Stimulated activated CD4-positive, alpha-beta T cell treated with anti-CD3 and anti-CD28 coated beads, Interleukin-4, amount 100 ng/mL, for 48 hours (primary cell): Measurements from ENCODE around the gene SLC25A41.

Experiments used
- DNase-seq, 2 donors: peaks; one replicate each; pipeline ENCODE4 v3.0.0-alpha.2; 2020; ENCODE audit warnings: low read depth in 2 of 2

SLC25A41 gene

DNA sequence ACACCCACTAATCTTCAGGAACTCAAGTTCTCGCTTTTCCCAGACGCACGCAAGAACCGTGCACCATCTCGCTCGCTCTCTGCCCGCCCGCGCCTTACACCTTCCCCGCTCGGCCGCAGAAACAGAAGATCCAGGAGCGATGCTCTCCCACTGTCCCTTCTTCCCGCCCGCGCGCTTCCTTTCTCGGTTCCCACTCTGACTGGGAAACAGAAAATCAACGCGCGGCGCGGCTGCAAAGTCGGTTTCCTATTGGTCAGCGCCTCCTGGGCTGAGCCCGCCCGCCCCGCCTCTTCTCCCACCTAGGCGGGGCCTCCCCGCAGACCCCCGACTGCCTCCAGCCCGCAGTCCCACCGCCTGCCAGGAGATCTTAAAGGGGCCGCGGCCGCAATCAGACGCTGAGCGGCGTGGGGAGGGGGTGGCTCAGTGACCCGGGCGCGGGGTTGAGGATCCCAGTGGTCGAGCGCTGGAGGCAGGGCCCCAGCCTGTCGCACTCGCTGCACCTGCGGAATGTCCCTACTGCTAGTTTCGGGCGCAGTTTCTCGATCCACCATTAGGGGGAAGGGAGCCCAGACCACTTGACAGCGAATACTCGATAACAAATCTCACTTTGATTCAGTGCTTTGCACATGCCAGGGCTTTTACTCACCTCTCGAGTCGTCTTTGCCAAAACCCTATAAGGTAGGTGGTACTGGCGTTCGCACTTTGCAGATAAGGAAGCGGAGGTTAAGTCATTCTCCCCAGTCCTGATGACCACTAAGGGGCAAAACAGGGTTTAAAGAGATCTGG is 26.7 kb upstream of the SLC25A41 start:
- peak; percentile 97 to 98 for DNase-seq

DNA sequence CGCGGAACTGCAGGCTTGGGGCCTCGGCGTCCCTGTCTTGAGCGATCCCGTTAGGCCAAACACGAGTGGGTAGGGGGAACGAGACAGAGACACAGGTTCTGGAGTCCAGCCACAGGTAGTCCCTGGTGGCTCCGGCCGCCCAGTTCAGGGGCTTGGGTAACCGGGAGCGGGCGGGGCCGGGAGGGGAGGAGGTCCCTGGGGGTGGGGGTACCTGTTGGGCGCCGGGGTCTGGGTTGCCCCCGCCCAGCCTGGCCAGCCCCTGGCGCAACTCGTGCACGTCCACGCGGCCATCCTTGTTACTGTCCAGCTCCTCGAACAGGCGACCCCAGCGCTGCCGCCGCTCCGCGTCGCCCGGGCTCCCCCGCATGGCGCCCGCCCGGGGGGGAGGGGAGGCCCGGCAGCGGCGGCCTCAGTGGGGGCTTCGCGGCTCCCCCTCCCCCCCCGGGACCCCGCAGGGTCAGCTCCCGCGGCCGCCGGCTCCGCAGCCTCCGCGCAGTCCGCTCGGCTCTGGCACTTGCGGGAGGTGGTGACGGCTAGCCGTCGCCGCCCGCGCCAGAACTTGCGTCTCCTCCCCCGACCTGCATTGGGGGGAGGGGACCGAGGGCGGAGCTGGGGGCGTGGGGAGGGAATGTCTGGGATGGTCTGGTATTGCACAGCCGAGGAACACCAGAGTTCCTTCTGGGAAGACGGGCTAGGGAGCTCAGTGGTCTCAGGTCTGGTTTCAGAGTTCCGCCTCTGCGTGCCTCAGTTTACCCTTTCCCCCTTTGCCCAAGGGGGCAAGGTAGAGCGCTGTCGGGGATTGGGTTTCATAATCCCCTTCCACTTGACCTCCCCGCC is 25.9 kb upstream of the SLC25A41 start, which contains the start of gene SLC25A23:
TSS of gene SLC25A23 (minus strand) at position 531 of the 837 bp plus-strand sequence. CDS start at position 367, 164 bp downstream.
- DNase-seq: peak; percentile 51 to 64

DNA sequence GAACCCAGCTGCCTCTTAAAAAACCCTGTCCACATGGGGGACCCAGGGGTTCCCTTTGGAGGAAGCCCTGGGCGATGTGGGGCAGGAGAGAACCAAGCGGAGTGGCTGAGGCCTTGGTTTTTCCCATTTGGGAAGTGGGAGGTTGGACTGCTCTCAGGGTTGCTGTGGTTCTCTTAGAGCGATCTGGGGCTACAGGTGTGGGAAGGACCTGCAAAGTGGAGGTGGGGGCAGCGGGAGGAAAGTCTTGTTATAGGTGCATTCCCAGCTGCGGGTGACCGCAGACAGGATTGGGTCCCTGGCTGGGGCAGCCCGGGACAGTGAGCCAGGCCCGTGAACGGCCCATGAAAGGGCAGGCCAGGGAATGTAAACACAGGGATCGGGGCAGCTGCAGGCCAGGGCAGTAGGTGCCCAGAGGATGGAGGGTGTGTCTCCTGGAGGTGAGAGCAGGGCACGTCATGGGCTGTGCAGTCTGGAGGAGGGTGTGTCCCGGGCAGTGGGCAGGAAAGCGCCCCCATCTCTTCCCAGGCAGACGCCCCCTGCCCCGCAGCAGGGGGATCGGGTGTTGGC is 25.2 kb upstream of the SLC25A41 start:
- DNase-seq: no peak

DNA sequence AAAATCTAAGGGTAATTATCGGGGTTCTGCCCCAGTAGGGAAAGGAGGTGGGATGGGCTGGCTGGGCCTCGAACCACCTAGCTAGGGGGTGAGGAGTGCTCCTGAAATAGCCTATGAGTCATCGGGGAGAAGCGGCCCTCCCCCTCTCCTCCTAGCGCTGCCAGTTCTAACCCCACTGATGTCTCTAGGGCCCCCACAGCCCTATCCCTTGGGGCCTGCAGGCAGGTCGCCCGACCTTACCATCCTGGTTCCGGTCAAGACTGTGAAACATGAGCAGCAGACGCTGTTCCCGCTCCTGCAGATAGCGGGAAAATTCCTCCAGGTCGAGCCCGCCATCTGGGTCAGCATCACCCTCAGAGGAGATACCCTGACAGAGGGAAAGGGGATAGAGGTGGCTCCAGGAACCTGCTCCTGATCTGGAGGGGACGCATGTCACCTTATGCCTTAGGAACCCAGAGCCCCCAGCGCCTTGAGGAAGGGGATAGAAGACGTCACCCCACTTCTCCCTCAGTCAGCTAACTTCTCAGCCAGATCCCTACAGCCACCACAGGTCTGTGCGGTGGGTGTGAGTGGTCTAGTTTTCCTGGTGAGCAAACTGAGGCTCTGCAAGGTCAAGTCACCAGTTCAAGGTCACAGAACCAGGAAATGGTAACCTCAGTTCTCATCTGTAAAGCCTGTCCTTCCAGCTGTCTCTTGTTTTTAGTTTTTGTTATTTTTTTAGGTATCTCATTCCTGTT is 24.6 kb upstream of the SLC25A41 start:
- DNase-seq: no peak

DNA sequence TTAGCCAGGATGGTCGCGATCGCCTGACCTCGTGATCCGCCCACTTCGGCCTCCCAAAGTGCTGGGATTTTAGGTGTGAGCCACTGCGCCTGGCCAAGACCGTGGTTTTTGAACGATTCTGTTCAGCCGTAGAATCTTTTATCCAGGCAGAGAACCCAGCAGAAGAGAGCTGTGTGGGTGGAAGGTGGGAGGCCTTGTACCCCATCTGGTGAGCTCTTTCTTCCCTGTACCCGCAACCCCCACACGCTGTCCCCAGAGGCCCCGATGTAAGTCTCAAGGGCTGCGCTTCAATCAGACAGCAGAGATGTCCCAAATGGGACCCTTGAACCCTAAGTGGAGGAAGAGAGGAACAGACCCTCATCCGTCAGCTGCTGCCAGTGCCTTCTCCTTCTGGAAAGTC is 22.4 kb upstream of the SLC25A41 start:
- no peak for DNase-seq

DNA sequence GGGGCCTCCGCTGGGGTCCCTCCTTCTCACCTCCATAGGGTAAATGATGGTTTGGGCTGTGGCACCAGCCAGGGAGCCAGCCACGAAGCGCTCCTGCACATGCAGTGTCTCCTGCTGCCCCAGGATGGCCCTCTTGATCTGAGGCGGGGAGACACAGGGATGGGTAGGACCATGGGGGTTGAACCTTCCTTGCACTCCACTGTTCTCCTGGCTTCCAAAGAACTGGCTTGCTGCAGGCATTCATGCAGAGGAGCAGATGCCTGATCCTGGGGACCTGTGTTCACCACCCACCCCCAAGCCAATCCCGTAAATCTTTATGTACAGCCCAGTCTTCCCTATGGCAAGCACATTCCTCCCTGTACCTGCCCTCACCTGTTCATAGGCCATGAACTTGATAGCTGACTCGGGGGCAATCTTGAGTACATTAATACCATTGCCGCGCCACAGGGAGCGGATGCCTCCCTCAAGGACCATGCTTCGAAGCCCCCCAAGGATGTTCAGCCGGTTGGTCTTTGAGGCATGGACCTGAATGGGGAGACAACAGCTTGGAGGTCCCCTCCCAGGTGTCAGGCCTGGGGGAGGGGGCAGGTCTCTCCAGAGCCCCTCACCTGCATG is 20.5 kb upstream of the SLC25A41 start:
- DNase-seq: no peak

DNA sequence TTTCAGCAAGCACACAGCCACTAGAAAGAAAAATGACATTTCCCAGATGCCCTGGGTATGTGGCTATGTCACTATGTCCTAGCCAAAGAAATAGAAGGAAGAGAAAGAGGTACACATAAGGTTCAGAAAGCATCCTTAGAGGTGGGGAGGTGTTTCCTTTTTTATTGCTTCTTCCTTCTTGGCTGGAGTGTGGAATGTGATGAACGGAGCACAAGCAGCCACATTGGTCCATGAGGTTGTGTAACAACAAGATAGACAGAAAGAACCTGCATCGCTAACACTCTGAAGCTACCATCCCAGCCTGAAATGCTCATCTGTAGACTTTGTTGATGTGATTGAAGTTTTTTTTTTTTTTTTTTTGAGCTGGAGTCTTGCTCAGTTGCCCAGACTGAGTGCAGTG is 19.3 kb upstream of the SLC25A41 start:
- no peak for DNase-seq

DNA sequence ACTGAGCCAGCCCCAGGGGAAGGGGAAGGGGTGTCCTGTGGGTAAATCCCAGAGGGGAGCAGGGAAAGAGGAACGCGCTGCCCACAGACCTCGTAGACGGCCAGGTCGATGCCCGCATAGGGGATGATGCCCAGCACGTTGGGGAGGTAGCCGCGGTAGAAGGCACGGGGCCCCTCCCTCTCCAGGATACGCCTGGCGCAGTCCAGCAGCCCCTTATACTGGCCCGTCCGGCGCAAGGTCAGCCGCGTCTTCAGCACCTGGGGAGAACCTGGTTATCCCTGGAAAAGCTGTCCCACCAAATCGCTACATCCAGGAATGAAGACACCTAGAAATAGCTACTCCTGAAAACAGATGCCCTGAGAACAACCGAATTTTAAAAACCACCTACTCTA is 18.7 kb upstream of the SLC25A41 start:
- no peak for DNase-seq

DNA sequence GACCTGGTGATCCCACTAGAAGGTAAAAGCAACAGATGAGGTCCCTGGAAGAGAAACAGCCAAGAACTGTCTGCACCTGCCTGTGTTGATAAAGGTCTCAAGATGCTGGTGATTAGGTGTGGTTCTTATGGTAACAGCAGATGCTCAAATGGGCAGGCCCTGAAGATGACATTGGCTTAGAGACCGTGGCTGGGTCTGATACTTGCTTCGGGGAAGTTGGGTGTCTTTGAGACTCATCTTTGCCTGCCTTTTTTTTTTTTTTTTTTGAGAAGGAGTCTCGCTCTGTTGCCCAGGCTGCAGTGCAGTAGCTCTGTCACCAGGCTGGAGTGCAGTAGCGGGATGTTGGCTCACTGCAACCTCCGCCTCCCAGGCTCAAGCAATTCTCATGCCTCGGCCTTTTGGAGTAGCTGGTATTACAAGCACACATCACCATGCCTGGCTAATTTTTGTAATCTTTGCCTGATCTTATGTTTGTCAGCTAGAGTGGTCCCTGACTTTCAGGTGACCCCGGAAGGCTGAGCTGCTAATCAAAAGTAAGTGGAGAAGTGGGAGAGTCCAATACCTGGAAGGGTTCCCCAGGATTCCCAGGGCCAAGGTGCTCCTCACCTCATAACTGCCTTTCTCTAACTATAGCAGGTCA is 18.1 kb upstream of the SLC25A41 start:
- no peak for DNase-seq

DNA sequence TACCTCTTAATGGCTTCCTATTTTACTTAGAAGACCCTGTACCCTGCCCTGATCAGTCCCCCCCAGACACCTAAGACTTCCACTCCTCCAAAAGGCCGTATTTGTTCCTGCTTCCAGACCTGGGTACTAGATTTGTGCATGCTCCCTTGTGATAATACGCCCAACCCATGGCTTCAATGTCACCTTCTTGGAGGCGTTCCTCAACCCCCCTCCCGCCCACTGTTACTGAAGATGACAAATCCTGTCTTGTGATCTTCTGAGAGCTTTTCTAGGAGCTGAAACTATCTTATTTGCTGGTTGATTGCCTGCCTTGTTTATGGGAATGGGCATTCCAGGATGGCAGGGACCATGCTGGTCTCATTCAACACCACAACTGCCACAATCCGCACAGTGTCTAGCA is 16.6 kb upstream of the SLC25A41 start:
- DNase-seq: no peak

DNA sequence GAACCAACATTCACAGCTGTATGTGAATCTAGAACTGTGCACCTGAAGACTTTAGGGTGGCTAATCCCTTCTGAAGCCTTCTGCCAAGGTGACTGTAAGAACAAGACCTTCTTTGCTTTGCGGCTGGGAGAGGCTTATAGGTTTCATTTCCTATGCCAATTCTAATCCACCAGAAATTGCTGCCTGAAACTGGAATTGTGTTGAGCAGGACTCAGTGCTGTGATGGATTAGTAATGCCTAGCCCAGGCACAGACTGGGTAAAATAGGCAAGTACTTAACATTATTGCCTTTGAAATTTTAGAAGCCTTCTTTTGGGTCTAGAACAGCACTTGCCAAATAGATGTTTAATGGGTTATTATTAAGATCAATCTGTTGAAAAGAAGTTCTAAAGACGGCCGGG is 14.5 kb upstream of the SLC25A41 start:
- DNase-seq: no peak

DNA sequence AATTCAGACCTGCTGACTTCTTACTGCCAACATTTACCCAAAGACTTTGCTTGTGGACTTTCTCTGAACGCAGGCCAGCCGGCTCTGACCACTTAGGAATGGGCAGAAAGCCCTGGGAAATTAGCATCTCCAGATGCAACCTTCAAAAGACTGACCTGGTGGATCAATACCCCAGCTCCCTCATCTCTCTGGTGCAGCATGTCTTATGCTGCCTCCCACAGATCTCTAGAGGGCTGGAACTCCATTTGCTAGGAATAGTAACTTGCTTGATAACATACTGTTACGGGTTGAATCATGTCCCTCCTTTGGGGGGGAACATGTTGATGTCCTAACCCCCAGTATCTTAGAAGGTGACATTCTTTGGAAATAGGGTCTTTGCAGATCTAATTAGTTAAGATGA is 12.9 kb upstream of the SLC25A41 start:
- DNase-seq: no peak

DNA sequence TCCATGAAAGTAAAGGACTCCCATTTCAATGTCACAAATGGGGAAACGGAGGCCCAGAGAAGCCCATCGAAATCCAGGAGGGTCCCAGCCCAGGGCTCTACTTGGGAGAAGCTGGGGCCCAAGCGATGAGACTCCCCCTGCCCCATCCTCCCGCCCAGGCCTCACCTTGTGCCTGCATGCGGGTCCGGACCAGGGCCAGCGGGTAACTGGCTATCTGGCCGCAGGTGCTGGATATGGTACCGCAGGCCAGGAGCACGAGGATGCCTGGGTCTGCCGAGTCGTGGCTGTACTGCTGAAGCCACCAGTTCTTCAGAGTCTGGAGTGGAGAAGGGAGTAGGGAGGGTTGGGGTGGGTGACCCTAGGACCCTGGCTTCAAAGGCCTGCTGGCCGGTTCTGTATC is 10.4 kb upstream of the SLC25A41 start:
- no peak for DNase-seq

DNA sequence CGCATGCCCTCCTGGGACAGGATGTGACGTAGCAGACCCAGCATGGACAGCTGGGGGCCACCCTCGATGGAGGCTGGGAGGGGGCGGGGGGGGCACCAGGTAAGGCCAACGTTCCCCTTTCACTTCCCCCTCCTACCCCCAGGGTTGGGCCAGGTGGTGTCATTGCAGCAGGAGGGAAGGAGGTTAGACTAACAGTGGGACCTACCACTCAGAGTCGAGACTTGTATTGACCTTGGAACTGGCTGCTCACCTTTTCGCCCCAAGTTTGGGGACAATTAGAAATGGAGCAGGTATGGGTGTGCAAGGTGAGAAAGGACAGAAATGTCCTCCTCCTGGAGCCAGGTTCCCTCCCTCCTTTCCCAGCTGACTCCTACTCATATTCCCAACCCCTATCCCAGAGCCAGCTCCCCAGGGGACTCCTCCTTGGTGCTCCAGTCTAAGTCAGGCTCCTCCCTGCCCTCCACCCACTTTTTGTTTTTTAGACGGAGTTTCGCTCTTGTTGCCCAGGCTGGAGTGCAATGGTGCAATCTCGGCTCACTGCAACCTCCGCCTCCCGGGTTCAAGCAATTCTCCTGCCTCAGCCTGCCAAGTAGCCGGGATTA is 8.6 kb upstream of the SLC25A41 start:
- DNase-seq: no peak

DNA sequence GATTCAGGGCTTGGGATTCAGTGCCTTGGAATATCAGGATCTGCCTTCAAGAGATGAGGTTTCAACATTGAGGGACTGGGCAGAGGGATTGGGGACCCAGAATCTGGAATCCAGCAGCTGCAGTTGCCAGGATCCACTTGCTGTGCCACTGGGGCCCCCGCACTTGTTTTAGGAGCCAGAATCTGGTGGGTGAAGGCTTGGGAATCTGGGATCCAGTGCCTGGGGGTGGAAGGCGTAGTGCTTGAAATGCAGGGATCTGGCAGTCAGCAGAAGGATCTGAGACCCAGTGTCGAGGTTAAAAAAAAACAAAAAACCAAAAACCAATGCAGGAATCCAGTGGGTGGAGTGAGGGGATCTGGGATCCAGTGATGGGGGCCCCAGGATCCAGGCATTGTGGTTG is 7.3 kb upstream of the SLC25A41 start:
- no peak for DNase-seq

DNA sequence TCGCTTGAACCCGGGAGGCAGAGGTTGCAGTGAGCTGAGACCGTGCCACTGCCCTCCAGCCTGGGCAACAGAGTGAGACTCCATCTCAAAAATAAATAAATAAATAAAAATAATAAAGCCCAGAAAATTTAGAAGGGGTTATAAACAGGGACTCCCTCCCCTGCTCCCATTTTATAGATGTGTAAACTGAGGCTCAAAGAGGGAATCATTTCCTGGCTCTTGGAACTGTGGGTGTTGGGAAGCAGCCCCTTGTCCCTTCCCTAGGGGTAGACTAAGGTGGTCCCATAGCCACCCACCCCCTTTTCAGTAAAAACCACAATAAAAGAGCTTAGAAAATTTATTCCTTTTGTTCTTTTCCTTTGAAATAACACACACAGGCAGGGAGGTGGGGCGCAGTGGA is 6.2 kb upstream of the SLC25A41 start:
- no peak for DNase-seq

DNA sequence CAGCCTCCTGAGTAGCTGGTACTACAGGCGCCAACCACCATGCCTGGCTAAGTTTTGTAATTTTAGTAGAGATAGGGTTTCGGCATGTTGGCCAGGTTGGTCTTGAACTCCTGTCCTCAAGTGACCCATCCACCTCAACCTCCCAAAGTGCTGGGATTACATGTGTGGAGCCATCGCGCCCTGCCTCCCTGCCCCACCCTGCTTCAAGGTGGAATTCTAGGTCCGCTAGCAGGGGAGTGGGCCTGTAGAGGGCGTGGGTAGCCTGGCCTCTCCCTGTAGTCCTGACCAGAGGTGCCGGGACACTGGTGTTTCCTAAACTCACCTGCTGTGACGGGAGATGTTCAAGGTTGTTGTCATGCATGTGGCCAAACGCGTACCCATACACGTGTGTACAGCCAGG is 398 bp downstream of the SLC25A41 start:
- DNase-seq: no peak

DNA sequence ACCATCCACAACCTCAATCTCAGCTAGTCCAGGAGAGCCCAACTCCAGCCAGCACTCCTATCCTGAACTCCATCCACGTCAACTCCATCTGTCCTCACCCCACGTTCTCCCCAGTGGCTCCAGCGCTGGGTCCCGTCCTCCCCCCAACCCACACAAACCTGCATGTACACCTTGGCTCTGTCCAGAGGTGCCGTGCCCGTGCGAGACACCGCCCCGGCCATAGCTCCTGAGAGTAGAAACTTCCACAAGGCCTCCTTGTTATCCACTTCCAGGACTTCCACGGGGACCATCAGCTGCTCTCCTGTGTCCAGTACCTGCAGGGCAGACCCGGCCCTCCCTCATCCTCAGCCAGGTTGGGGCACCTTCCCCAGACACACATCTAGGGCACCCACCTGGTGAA is 1.7 kb downstream of the SLC25A41 start:
- no peak for DNase-seq

DNA sequence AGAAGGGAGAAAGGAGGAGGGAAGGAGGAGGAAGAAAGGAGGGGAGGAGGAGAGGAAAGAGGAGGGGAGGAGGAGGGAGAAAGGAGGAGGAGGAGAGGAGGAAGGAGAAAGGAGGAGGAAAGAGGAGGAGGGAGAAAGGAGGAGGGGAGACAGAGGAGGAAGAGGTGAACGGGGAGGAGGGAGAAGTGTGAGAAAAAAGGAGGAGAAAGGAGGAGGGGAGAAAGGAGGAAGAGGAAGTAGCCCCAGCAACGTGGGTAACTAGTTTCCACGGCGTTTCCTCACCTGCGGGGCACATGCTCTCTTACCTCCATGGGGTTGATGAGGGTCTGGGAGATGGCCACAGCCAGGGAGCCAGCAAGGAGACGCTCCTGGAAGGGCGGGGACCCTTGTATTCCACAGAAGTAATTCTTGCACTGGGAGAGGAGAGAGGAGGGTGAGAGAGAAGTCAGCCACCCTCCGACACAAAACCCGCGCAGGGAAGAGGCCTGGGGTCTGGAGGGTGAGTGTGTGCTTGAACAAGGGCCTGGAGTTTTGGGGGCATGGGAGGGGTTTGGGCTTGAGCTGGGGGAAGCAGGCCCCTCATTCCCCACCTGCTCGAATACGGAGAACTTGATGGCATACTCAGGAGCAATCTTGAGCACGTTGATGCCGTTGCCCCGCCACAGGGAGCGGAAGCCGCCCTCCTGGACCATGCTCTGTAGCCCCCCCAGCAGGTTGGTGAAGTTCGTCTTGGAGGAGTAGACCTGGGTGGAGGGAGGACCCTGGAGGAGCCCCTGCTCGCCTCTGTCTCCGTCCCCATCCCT is 3.9 kb downstream of the SLC25A41 start:
- no peak for DNase-seq
